ENCODE results near the gene C17orf67. TPM values are rescaled to one million over a fixed set of nuclear protein-coding genes. Genes with fewer than 3 reads are reported as not detected.

Gene C17orf67
- total and polyA plus RNA-seq, 10 of the 15 experiments (the other 5 are each of a cell fraction or from before 2014, with no cell fraction given), result 0.24 to 3.3 (median 0.89) TPM

GRCh38 chr17:56752263-56752836 is 81.4 kb downstream of the C17orf67 start (continued):
- TF ChIP-seq, protein P1, sequence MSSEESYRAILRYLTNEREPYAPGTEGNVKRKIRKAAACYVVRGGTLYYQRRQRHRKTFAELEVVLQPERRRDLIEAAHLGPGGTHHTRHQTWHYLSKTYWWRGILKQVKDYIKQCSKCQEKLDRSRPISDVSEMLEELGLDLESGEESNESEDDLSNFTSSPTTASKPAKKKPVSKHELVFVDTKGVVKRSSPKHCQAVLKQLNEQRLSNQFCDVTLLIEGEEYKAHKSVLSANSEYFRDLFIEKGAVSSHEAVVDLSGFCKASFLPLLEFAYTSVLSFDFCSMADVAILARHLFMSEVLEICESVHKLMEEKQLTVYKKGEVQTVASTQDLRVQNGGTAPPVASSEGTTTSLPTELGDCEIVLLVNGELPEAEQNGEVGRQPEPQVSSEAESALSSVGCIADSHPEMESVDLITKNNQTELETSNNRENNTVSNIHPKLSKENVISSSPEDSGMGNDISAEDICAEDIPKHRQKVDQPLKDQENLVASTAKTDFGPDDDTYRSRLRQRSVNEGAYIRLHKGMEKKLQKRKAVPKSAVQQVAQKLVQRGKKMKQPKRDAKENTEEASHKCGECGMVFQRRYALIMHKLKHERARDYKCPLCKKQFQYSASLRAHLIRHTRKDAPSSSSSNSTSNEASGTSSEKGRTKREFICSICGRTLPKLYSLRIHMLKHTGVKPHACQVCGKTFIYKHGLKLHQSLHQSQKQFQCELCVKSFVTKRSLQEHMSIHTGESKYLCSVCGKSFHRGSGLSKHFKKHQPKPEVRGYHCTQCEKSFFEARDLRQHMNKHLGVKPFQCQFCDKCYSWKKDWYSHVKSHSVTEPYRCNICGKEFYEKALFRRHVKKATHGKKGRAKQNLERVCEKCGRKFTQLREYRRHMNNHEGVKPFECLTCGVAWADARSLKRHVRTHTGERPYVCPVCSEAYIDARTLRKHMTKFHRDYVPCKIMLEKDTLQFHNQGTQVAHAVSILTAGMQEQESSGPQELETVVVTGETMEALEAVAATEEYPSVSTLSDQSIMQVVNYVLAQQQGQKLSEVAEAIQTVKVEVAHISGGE (CRISPR knock-in tag; IDR thresholded peaks at IDR 0.05), result no peak
- TF ChIP-seq CBFB (IDR thresholded peaks at IDR 0.05; ENCODE audit: low read depth), result no peak

DNA sequence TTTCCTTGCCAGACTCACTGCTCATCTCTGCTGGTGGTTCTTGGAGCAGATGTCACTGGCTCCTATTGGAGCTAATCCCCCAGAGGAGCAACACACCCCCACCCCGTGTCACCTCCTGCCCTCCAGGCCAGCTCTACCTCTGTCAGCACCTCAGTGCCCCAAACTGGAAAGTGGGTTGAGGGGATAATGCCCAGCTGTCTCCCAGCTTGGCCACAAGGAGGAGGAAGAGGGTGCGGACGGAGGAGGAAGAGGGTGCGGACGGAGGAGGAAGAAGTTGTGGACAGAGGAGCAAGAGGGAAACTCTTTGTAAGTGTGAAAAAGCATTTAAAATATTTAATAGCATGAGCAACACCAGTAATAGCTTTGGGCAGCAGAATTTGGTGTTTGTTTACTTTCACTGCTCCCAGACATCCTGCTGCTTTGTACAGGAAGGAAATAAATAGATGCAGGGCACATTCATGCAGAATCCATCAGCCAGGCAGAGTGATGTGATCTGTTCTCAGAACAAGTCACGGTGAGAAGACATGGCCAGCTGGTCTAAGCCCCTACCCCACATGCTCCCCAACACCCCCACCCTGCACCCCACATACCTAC is 82.5 kb downstream of the C17orf67 start:
- H2AFZ ChIP-seq (ENCODE audit: control insufficient read depth, low read depth, low read length), result no peak overlapping the region
- no peaks in the 10 kb centered on the region for H3K79me2 ChIP-seq (ENCODE audit: control insufficient read depth, insufficient read depth, low read length)
- peaks cover 0 to 3% of the 10 kb centered on the region in 2 experiments; a peak in 2 of 4 replicates for H3K27me3 ChIP-seq (replicated peaks in 1 of 2; ENCODE audit: control insufficient read depth in 2 of 2, insufficient read depth in 2 of 2, low read length in 1 of 2)
- POLR2A ChIA-PET, result no interaction called here
- no peak for TF ChIP-seq IKZF1 (conservative IDR thresholded peaks at IDR 0.05)
- TF ChIP-seq SMAD1 (IDR thresholded peaks at IDR 0.05; ENCODE audit: low read depth, partially characterized antibody), result no peak
- TF ChIP-seq CBFB (IDR thresholded peaks at IDR 0.05; ENCODE audit: low read depth), result no peak
- no peak for TF ChIP-seq SMARCA5 (IDR thresholded peaks at IDR 0.05)
- TF ChIP-seq, protein P2, sequence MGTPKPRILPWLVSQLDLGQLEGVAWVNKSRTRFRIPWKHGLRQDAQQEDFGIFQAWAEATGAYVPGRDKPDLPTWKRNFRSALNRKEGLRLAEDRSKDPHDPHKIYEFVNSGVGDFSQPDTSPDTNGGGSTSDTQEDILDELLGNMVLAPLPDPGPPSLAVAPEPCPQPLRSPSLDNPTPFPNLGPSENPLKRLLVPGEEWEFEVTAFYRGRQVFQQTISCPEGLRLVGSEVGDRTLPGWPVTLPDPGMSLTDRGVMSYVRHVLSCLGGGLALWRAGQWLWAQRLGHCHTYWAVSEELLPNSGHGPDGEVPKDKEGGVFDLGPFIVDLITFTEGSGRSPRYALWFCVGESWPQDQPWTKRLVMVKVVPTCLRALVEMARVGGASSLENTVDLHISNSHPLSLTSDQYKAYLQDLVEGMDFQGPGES (IDR thresholded peaks at IDR 0.05), result no peak
- TF ChIP-seq TCF3 (IDR thresholded peaks at IDR 0.05; ENCODE audit: borderline replicate concordance, insufficient read depth, low read depth, low read length), result no peak
- TF ChIP-seq YY1 (IDR thresholded peaks at IDR 0.05; ENCODE audit: low read depth, low read length), result no peak
- no peak for TF ChIP-seq GATAD2B (conservative IDR thresholded peaks at IDR 0.05; ENCODE audit: low read depth)
- no peak for TF ChIP-seq BACH1 (IDR thresholded peaks at IDR 0.05; ENCODE audit: borderline replicate concordance)
- no peak for TF ChIP-seq RAD21 (IDR thresholded peaks at IDR 0.05; ENCODE audit: insufficient read depth, low read depth, low read length)
- TF ChIP-seq JUNB (IDR thresholded peaks at IDR 0.05), result no peak
- no peak for TF ChIP-seq SREBF1 (IDR thresholded peaks at IDR 0.05; ENCODE audit: low read length)
- no peak overlapping the region for H3K27ac ChIP-seq (ENCODE audit: control insufficient read depth, insufficient read depth)
- no peaks in the 10 kb centered on the region for H3K9me3 ChIP-seq (replicated peaks; ENCODE audit: control insufficient read depth, insufficient read depth, low read length)
- 60% methylated on average over 6 of the region's 6 CpGs for WGBS (ENCODE audit: insufficient coverage, insufficient replicate concordance, low lambda C conversion rate, missing lambda C conversion rate)
- H3K4me1 ChIP-seq (ENCODE audit: control insufficient read depth, insufficient read depth, low read length), result no peaks in the 10 kb centered on the region; the same call in 1 of the 2 replicates
- no peaks in the 10 kb centered on the region for H4K20me1 ChIP-seq (ENCODE audit: control insufficient read depth, insufficient read depth)
- no peak for FAIRE-seq
- intact Hi-C loops (cut with micrococcal nuclease; ENCODE audit: unreplicated experiment), result no loop called here
- no peak for ATAC-seq
- in situ Hi-C loops (cut with MboI), result no loop called here
- H3K9ac ChIP-seq (ENCODE audit: control insufficient read depth, insufficient read depth, low read length), result no peak overlapping the region
- no TSS peak for BruUV-seq (replicated peaks)
- DNase-seq (ENCODE audit: low read depth, low spot score), result no peak
- SMC1A ChIA-PET (ENCODE audit: uncharacterized antibody, unreplicated experiment), result no interaction called here
- H3K4me3 ChIP-seq, result no peak overlapping the region
- no peak overlapping the region for H3K4me2 ChIP-seq (ENCODE audit: control insufficient read depth, insufficient read depth)
- RAD21 ChIA-PET (ENCODE audit: unreplicated experiment), result no interaction called here
- CTCF ChIA-PET, result no interaction called here
- no peaks in the 10 kb centered on the region for H3K36me3 ChIP-seq (ENCODE audit: control insufficient read depth in 2 of 2, insufficient read depth in 2 of 2, low read length in 1 of 2)
